ENCODE results near the gene RASGEF1B.

RASGEF1B gene

DNA sequence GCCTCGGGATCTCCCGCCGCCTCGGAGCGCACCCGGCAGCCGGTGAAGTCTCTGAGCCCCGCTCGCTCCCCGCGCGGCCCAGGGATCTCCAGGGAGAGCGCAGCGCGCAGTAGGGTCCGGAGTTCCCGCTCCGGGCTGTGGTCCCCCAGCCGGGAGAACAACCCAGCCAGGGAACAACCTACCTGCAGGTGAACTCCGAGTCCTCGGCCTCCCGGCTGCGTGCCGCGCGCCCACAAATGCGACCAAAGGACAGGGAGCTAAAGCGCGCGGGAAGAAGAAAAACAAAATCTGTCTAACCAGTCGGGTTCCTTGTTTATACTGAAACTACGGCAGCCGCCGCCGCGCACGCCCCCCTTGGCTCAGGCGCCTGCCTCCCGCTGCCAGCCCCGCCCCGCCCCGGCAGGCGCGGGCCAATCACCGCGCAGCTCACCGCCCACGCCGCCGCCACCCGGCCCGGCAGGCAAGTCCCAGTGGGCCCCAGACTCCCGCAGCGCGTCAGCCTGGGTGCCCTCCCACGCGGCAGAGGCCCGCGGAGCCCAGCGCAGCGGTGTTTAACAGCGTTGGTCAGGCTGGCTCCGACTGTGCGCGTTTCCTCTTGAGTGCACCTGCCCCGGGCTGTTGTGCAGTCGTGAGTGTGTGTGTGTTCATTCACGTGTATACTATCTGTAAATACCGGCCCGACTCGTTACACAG, at the start of gene RASGEF1B:
Gene RASGEF1B (minus strand): TSS at position 320 of the 693 bp plus-strand sequence. CDS start 12,399 bp downstream, outside the sequence.
- H3K9me3 Mint-ChIP-seq = peaks cover 17% of the 10 kb centered on the region
- peaks cover 12% of the 10 kb centered on the region for H3K27me3 Mint-ChIP-seq (ENCODE audit: low read depth, poor library complexity)
- H3K36me3 Mint-ChIP-seq (ENCODE audit: low read depth) = peaks cover 6% of the 10 kb centered on the region
- peaks cover 57% of the 10 kb centered on the region for H3K4me1 Mint-ChIP-seq
- H3K27ac Mint-ChIP-seq = peak within 1 kb of the TSS; percentile 73
- H3K4me3 Mint-ChIP-seq = peak within 1 kb of the TSS; percentile 91
- DNase-seq = peak; percentile 86
- TF ChIP-seq CTCF (IDR thresholded peaks at IDR 0.05) = no peak

DNA sequence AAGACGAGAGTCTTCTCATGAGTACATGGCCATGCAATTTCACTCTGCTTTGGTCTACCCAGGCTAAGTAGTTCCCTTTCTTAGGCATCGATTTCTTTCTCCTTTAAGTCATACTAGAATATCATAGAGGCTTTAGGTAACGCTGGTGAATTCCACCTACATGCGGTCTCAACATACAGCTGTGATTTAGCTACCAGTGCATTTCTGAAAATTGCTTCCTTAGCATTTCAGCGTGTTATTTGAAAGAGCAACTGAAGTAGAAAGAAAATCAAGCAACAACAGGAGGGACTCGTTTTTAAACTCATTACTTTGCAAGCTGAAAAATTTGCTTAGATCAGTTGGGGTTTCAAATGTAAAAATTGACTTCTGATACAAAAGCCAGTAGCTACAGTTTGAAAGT, 48.1 kb upstream of the RASGEF1B start:
- H3K27me3 Mint-ChIP-seq (ENCODE audit: low read depth, poor library complexity) = no peaks in the 10 kb centered on the region
- H3K4me3 Mint-ChIP-seq = no peak overlapping the region
- no peak for DNase-seq
- no peak overlapping the region for H3K27ac Mint-ChIP-seq
- H3K4me1 Mint-ChIP-seq = peaks cover 47% of the 10 kb centered on the region
- H3K36me3 Mint-ChIP-seq (ENCODE audit: low read depth) = no peaks in the 10 kb centered on the region
- no peak for TF ChIP-seq CTCF (IDR thresholded peaks at IDR 0.05)
- H3K9me3 Mint-ChIP-seq = no peaks in the 10 kb centered on the region

DNA sequence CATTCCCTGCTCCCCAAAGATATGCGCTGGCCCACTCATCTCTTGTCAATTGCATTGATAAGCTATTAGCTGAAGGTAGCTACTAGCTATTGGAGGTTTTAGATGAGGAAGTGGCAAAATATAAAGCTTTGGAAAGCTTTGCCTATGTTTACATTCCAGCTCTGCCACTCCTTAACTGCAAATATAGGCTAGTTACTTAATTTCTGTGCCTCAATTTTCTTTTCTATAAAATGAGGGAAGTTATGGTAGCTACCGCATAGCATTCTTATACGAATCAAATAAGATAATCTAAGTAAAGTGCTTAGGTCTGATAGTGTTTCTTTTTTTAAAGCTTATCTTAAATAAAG, 47.7 kb upstream of the RASGEF1B start:
- H3K27ac Mint-ChIP-seq = no peak overlapping the region
- TF ChIP-seq CTCF (IDR thresholded peaks at IDR 0.05) = no peak
- no peaks in the 10 kb centered on the region for H3K27me3 Mint-ChIP-seq (ENCODE audit: low read depth, poor library complexity)

GRCh38 chr4:81518762-81519426, 47.2 kb upstream of the RASGEF1B start:
- no peaks in the 10 kb centered on the region for H3K9me3 Mint-ChIP-seq
- H3K36me3 Mint-ChIP-seq (ENCODE audit: low read depth) = no peaks in the 10 kb centered on the region
- no peak overlapping the region for H3K27ac Mint-ChIP-seq
- H3K4me1 Mint-ChIP-seq = peaks cover 37% of the 10 kb centered on the region
- no peaks in the 10 kb centered on the region for H3K27me3 Mint-ChIP-seq (ENCODE audit: low read depth, poor library complexity)
- no peak for DNase-seq
- no peak for TF ChIP-seq CTCF (IDR thresholded peaks at IDR 0.05)
- H3K4me3 Mint-ChIP-seq = no peak overlapping the region

More for the DNA sequence above, 47.7 kb upstream of the RASGEF1B start:
- peaks cover 42% of the 10 kb centered on the region for H3K4me1 Mint-ChIP-seq
- no peaks in the 10 kb centered on the region for H3K36me3 Mint-ChIP-seq (ENCODE audit: low read depth)
- no peak overlapping the region for H3K4me3 Mint-ChIP-seq
- H3K9me3 Mint-ChIP-seq = no peaks in the 10 kb centered on the region
- no peak for DNase-seq

GRCh38 chr4:81516241-81516640, 44.5 kb upstream of the RASGEF1B start:
- Mint-ChIP-seq H3K9me3 (no peaks in the 10 kb centered on the region), H3K4me1 (peaks cover 36% of the 10 kb centered on the region), H3K4me3 (no peak overlapping the region), H3K36me3 (ENCODE audit: low read depth) (no peaks in the 10 kb centered on the region), H3K27ac (no peak overlapping the region), H3K27me3 (ENCODE audit: low read depth, poor library complexity) (peaks cover 3% of the 10 kb centered on the region)
- no peak for DNase-seq
- TF ChIP-seq CTCF (IDR thresholded peaks at IDR 0.05) = no peak

Measured in nephron progenitor cell (in vitro differentiated cells).